GM12878 (cell line): ENCODE data around the gene EP400. TPM values are rescaled to one million over a fixed set of nuclear protein-coding genes. Genes with fewer than 3 reads are reported as not detected.

ENCODE experiments used
- ATAC-seq: fragments of 200-7000 bp; cut with Tn5 transposase; 3 replicates; pipeline ENCODE4 v1.9.1; 2020; ENCODE audit warnings: mild to moderate bottlenecking, moderate library complexity
- BruUV-seq: library from RNA; stranded (reverse); fragments of 400-500 nt; replicated peaks from 2 replicates; lab custom pipeline; 2021; lab: Mats Ljungman, UMichigan
- CTCF ChIA-PET: fragments of 300-600 bp; sonication (Branson Sonifier 250); formaldehyde crosslinking; extraction: SDS; loops from one replicate; lab custom pipeline; 2021; ENCODE audit warnings: inconsistent platforms; lab: Yijun Ruan, JAX
- POLR2A ChIA-PET: fragments of 350-600 bp; formaldehyde crosslinking; extraction: SDS; loops from one replicate; lab custom pipeline; 2021; ENCODE audit warnings: inconsistent platforms; lab: Charles Lee
- RAD21 ChIA-PET: fragments of 300-600 bp; sonication (Branson Sonifier 250); formaldehyde crosslinking; loops from one replicate; lab custom pipeline; 2023; ENCODE audit warnings: antibody characterized with exemption; ENCODE audit not compliant: unreplicated experiment; lab: Charles Lee
- SMC1A ChIA-PET: fragments of 300-600 bp; sonication (Branson Sonifier 250); formaldehyde crosslinking; loops from one replicate; lab custom pipeline; 2023; ENCODE audit not compliant: unreplicated experiment, uncharacterized antibody; lab: Charles Lee
- DNase-seq: peaks from one replicate; pipeline ENCODE4 v3.0.0-alpha.2; 2011; ENCODE audit warnings: low read depth, low spot score
- FAIRE-seq: peaks from 3 replicates; lab custom pipeline; 2011; peaks lifted over from hg19 to GRCh38; lab: Jason Lieb, UNC
- H2AFZ ChIP-seq: 2 replicates; pipeline ENCODE4 v1.6.0; 2011; ENCODE audit warnings: low read depth, low read length, control low read depth; ENCODE audit not compliant: control insufficient read depth
- H3K27ac ChIP-seq: 2 replicates; pipeline ENCODE4 v1.5.1; 2011; ENCODE audit warnings: control low read depth; ENCODE audit not compliant: control insufficient read depth, insufficient read depth
- H3K27me3 ChIP-seq, 2 experiments: replicated peaks in 1 of 2; 2 replicates each; pipeline versions ENCODE4 v1.6.0 to v1.6.1; 2011; ENCODE audit warnings: low read length in 1 of 2; ENCODE audit not compliant: control insufficient read depth in 2 of 2, insufficient read depth in 2 of 2
- H3K36me3 ChIP-seq, 2 experiments: 2 replicates each; pipeline ENCODE4 v1.5.1; 2011; ENCODE audit warnings: low read length in 1 of 2; ENCODE audit not compliant: control insufficient read depth in 2 of 2, insufficient read depth in 2 of 2
- H3K4me1 ChIP-seq: 2 replicates; pipeline ENCODE4 v1.6.1; 2011; ENCODE audit warnings: mild to moderate bottlenecking, low read length, moderate library complexity, mixed read lengths; ENCODE audit not compliant: control insufficient read depth, insufficient read depth
- H3K4me2 ChIP-seq: 2 replicates; pipeline ENCODE4 v1.6.0; 2011; ENCODE audit warnings: control low read depth; ENCODE audit not compliant: control insufficient read depth, insufficient read depth
- H3K4me3 ChIP-seq: fragments of 200-600 bp; sonication (generic); 2 replicates; pipeline ENCODE4 v1.5.1; 2016
- H3K79me2 ChIP-seq: 2 replicates; pipeline ENCODE4 v1.6.0; 2011; ENCODE audit warnings: low read length; ENCODE audit not compliant: control insufficient read depth, insufficient read depth
- H3K9ac ChIP-seq: 2 replicates; pipeline ENCODE4 v1.8.0; 2011; ENCODE audit warnings: low read length, control low read depth, mixed read lengths; ENCODE audit not compliant: control insufficient read depth, insufficient read depth
- H3K9me3 ChIP-seq: replicated peaks from 3 replicates; pipeline ENCODE4 v1.5.1; 2011; ENCODE audit warnings: mild to moderate bottlenecking, low read length; ENCODE audit not compliant: control insufficient read depth, insufficient read depth
- H4K20me1 ChIP-seq: 2 replicates; pipeline ENCODE4 v1.6.0; 2011; ENCODE audit not compliant: control insufficient read depth, insufficient read depth
- ESRRA ChIP-seq: IDR thresholded peaks from 2 replicates; pipeline ENCODE4 v1.6.1; 2012; ENCODE audit warnings: mild to moderate bottlenecking, low read length, improper control_type of control experiment
- MYC ChIP-seq: IDR thresholded peaks from 2 replicates; pipeline ENCODE4 v1.6.1; 2011; ENCODE audit warnings: mild to moderate bottlenecking, low read length, moderate library complexity, inconsistent platforms; ENCODE audit not compliant: insufficient read depth, insufficient replicate concordance, insufficient read length, severe bottlenecking
- NFYB ChIP-seq: IDR thresholded peaks from 2 replicates; pipeline ENCODE4 v1.6.1; 2011; ENCODE audit warnings: low read depth, mild to moderate bottlenecking, low read length, improper control_type of control experiment, moderate library complexity; ENCODE audit not compliant: insufficient read depth
- RB1 ChIP-seq: fragments of 450-650 bp; formaldehyde crosslinking; IDR thresholded peaks from 2 replicates; pipeline ENCODE4 v1.6.1; 2017; ENCODE audit warnings: mild to moderate bottlenecking, borderline replicate concordance
- SRF ChIP-seq, 2 experiments: IDR thresholded peaks; 2 replicates each; pipeline ENCODE4 v1.6.1; 2011; ENCODE audit warnings: low read depth in 2 of 2, low read length in 2 of 2, mild to moderate bottlenecking in 1 of 2, moderate library complexity in 1 of 2
- TCF3 ChIP-seq: IDR thresholded peaks from 2 replicates; pipeline ENCODE4 v1.6.1; 2012; ENCODE audit warnings: low read depth, mild to moderate bottlenecking, low read length, borderline replicate concordance; ENCODE audit not compliant: insufficient read depth
- ZSCAN29 ChIP-seq: fragments of 450-650 bp; IDR thresholded peaks from 2 replicates; pipeline ENCODE4 v1.6.1; 2017; ENCODE audit warnings: mild to moderate bottlenecking, moderate library complexity
- WGBS: methylation state at CpG from one replicate; pipeline ENCODE4 v1.1.6; 2016; ENCODE audit warnings: low lambda C conversion rate; ENCODE audit not compliant: insufficient replicate concordance, insufficient coverage; ENCODE audit errors: missing lambda C conversion rate; 5-methylcytosine and 5-hydroxymethylcytosine counted together
- in situ Hi-C: fragments of 300-500 bp; cut with MboI; formaldehyde crosslinking; loops from 9 replicates; pipeline ENCODE4 v1.14.3; 2018; ENCODE audit warnings: mixed read lengths
- intact Hi-C: fragments of 100-400 bp; cut with micrococcal nuclease; formaldehyde crosslinking; loops from one replicate; pipeline ENCODE4 v1.14.2; 2022; ENCODE audit not compliant: unreplicated experiment
- polyA plus RNA-seq, 11 experiments: library from polyadenylated mRNA; depleted of rRNA in 4 of 11; unstranded in 6 of 11; stranded (reverse) in 5 of 11; fragments of >200 nt; fragmentation: Nextera tagmentation in 4 of 11; fragmentation: Illumina TruSeq in 1 of 11; extraction: Ambion mirVana in 4 of 11; extraction: Trizol in 1 of 11; gene quantifications; 1 replicate in 1 of 11; 2 replicates in 10 of 11; pipeline versions ENCODE4 v1.2.1 to v1.2.3, GENCODE V29; 2011 to 2016; ENCODE audit warnings: inconsistent platforms in 2 of 11, missing spikeins in 2 of 11, low read depth in 1 of 11
- total RNA-seq, 4 experiments: library from RNA; depleted of rRNA in 3 of 4; stranded (reverse); fragments of >200 nt in 3 of 4; fragmentation: Illumina TruSeq in 1 of 4; extraction: Trizol in 1 of 4; gene quantifications; 2 replicates each; pipeline versions ENCODE4 v1.2.1 to v1.2.3, GENCODE V29; 2013 to 2021
- TF ChIP-seq, protein P1 (sequence below): IDR thresholded peaks from 2 replicates; pipeline ENCODE4 v1.6.1; 2012; ENCODE audit warnings: low read length, inconsistent platforms

EP400 gene
- total and polyA plus RNA-seq, 10 of the 15 experiments (the other 5 are each of a cell fraction or from before 2014, with no cell fraction given): 3.8 to 44.2 (median 8.4) TPM

DNA sequence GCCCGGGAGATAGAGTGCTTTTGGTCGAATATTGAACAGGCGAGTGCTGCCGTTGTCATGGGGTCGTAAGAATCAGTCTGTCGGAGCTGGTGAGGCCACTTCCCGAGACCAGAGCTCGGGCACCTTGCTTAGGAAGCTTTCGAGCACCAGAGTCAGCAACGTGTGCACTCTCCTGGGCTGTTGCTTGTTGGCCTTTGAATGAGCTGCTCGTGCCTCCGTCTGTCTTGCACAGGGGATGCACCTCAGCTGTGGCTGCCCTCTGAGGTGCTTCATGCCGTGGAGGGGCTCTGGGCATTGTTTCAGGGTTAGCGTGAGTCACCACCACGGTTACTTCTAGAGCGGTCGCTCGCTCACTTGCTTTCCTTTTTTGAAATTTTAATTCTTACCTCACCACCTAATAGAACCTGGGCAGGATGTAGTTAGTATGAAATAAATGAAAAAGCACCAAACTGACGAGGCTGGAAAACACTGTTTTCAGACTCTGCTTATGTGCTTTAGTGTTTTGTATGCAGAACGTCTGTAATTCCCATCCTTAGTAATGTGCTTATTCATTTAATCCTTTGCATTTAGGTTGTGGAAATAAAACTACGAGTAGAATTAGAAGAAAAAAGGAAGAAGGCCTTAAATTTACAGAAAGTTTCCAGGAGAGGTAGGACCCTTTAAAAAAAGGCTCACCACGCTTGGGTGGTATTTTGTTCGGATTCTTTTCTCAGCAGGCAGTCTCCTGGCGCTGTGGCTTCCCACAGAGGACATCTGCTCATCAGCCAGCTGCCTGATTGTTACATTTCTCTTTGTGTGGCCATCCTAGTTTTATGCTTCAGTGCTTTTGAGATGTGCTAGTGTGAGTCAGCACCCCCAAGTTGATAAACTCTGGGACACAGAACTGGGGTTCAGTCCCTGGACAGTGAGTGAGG lies 40.6 kb downstream of the EP400 start:
- intact Hi-C loops: no loop called here
- DNase-seq (no peak), FAIRE-seq (no peak), ATAC-seq (no peak)
- Histone ChIP-seq H3K9ac (no peak overlapping the region), H4K20me1 (no peaks in the 10 kb centered on the region), H3K9me3 (no peaks in the 10 kb centered on the region; the same call in 2 of the 3 replicates), H3K4me3 (no peak overlapping the region), H3K27me3 (no peaks in the 10 kb centered on the region), H3K79me2 (no peaks in the 10 kb centered on the region), H3K4me2 (no peak overlapping the region), H3K27ac (no peak overlapping the region), H3K4me1 (peaks cover 9% of the 10 kb centered on the region), H3K36me3 (peaks cover 24 to 27% of the 10 kb centered on the region in 2 experiments), H2AFZ (no peak overlapping the region)
- TF ChIP-seq ESRRA (no peak), TCF3 (no peak), ZSCAN29 (no peak), MYC (no peak), NFYB (no peak), RB1 (no peak), SRF (IDR thresholded peaks at IDR 0.05; ENCODE audit: low read depth in 2 of 2, low read length in 2 of 2) (no peak)
- TF ChIP-seq, protein P1, sequence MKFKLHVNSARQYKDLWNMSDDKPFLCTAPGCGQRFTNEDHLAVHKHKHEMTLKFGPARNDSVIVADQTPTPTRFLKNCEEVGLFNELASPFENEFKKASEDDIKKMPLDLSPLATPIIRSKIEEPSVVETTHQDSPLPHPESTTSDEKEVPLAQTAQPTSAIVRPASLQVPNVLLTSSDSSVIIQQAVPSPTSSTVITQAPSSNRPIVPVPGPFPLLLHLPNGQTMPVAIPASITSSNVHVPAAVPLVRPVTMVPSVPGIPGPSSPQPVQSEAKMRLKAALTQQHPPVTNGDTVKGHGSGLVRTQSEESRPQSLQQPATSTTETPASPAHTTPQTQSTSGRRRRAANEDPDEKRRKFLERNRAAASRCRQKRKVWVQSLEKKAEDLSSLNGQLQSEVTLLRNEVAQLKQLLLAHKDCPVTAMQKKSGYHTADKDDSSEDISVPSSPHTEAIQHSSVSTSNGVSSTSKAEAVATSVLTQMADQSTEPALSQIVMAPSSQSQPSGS: no peak
- ChIA-PET RAD21 (no interaction called here), POLR2A (no interaction called here), SMC1A (no interaction called here), CTCF (no interaction called here)
- in situ Hi-C loops: no loop called here
- WGBS: 92% methylated on average over 24 of the region's 24 CpGs
- no TSS peak for BruUV-seq
